SU-DHL-6 (cell line): ENCODE measurements around the gene ZIC2.

Source experiments
- EZH2phosphoT487 ChIP-seq: fragments of 200-600 bp; sonication (generic), shearing (Covaris generic); conservative IDR thresholded peaks from 2 replicates; pipeline ENCODE4 v1.6.1; 2018; ENCODE audit warnings: mild to moderate bottlenecking, antibody characterized with exemption, low read length, moderate library complexity, mixed read lengths
- TF ChIP-seq, protein P1 (sequence below): fragments of 200-600 bp; sonication (generic); IDR thresholded peaks from one replicate; pipeline ENCODE4 v1.5.1; 2017; ENCODE audit warnings: antibody characterized with exemption, mild to moderate bottlenecking, low read length, moderate library complexity; ENCODE audit not compliant: insufficient read depth, poor library complexity, severe bottlenecking

- TF ChIP-seq, protein P1, sequence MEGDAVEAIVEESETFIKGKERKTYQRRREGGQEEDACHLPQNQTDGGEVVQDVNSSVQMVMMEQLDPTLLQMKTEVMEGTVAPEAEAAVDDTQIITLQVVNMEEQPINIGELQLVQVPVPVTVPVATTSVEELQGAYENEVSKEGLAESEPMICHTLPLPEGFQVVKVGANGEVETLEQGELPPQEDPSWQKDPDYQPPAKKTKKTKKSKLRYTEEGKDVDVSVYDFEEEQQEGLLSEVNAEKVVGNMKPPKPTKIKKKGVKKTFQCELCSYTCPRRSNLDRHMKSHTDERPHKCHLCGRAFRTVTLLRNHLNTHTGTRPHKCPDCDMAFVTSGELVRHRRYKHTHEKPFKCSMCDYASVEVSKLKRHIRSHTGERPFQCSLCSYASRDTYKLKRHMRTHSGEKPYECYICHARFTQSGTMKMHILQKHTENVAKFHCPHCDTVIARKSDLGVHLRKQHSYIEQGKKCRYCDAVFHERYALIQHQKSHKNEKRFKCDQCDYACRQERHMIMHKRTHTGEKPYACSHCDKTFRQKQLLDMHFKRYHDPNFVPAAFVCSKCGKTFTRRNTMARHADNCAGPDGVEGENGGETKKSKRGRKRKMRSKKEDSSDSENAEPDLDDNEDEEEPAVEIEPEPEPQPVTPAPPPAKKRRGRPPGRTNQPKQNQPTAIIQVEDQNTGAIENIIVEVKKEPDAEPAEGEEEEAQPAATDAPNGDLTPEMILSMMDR, result no peak
- TF ChIP-seq EZH2phosphoT487, result no peak
Observed at GRCh38 chr13:99966064-99966805, 15.3 kb upstream of the ZIC2 start.
